Embryonic facial prominence (tissue), 1 donor: ENCODE data around the gene TBC1D5.
"Not testable (repeated sequence)": the region's sequence is repeated elsewhere in the genome, so short reads cannot be mapped to it uniquely, and the experiment has no call there.

Experiments used
- DNase-seq: peaks from one replicate; pipeline ENCODE4 v3.0.0-alpha.2; 2016; ENCODE audit errors: extremely low spot score

The TBC1D5 gene

GRCh38 chr3:17138246-17139039, 604.0 kb downstream of the TBC1D5 start:
- no peak for DNase-seq

DNA sequence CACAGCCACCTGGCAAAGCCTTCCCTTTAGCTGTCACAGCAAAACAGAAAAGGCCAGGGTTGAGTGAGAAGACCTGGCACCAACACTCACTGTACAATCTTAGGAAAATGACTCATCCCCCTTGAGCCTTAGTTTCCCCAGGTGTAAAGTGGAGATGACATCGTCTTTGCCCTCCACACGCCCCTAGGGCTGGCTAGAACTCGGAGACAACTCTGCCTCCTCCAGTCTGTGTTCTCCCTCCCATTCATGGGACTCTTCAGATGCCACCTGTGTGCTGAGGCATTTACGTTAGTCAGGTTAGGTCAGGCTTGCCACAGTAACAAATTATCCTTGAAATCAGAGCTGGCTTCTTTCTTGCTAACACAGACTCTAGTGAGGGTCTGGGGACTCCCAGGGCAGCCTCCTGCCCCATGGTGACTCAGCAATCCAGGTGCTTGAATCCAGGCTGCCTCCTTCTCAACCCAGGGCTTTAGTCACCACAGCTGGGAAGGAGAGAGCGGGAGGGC, 605.1 kb downstream of the TBC1D5 start:
- DNase-seq = no peak

DNA sequence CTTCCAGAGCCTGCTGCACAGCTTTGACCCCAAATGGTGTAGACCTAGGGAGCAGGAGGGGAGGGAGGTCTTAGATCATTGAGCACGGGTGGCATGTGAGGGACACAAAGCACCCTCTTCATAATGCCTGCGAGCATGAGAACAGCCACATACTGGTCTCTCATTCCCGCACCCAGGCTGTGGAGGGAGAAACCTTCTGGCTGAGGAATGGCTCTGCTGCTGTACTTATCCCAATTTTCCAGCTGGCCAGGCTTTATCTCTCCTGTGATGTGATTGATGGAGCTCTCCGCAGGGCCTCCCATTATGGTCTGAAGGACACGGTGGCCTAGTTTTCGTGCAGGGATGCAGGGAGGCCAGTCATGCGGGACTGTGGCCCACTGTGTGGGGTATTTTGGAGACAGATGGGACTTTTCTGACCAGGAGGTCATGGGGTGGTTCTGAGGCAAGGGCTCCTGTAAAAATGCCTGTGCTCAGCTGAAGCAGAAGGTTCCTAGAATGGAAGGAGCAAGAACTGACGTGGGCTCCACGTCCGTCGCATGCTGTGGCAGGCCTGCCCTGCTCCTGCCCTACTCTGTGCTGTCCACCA, 606.2 kb downstream of the TBC1D5 start:
- DNase-seq = no peak

DNA sequence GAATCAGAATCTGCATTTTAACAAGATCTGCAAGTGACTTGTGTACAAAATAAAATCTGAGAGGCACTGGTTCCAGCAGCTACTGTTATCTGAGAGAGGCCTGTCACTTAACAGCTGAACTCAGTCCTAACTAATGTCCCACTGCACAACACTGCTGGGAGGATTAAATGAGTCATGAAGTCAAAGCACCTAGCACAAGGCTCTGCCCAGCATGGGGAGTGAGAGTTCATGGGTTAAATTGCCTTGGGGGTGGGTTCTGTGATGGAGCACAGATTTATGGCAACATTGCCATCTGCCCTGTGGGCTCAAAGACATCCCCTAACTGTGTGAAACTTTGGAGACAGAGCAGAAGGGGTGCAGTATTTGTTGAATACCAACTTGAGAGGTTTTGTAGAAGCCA, 606.7 kb downstream of the TBC1D5 start:
- DNase-seq = no peak

GRCh38 chr3:17133632-17134545, 608.5 kb downstream of the TBC1D5 start:
- DNase-seq = no peak

GRCh38 chr3:17132286-17133115, 609.9 kb downstream of the TBC1D5 start:
- no peak for DNase-seq

DNA sequence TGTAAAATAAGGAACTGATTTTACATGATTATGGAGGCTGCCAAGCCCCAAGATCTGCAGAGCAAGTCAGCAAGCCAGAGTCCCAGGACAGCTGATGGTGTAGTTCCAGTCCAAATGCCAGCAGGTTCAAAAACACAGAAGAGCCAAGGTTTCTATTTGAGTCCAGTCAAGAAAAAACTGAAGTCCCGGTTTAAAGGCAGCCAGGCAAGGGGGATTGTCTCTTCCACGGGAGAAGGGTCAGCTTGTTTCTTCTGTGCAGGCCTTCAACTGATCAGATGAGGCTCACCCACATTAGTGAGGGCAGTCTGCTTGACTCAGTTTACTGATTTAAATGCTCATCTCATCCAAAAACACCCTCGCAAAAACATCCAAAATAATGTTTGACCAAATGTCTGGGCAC, 611.5 kb downstream of the TBC1D5 start:
- no peak for DNase-seq

- no peak for DNase-seq
Observed at GRCh38 chr3:17129556-17129955, 612.9 kb downstream of the TBC1D5 start.

GRCh38 chr3:17128671-17129070, 613.8 kb downstream of the TBC1D5 start:
- not testable (repeated sequence) for DNase-seq

DNA sequence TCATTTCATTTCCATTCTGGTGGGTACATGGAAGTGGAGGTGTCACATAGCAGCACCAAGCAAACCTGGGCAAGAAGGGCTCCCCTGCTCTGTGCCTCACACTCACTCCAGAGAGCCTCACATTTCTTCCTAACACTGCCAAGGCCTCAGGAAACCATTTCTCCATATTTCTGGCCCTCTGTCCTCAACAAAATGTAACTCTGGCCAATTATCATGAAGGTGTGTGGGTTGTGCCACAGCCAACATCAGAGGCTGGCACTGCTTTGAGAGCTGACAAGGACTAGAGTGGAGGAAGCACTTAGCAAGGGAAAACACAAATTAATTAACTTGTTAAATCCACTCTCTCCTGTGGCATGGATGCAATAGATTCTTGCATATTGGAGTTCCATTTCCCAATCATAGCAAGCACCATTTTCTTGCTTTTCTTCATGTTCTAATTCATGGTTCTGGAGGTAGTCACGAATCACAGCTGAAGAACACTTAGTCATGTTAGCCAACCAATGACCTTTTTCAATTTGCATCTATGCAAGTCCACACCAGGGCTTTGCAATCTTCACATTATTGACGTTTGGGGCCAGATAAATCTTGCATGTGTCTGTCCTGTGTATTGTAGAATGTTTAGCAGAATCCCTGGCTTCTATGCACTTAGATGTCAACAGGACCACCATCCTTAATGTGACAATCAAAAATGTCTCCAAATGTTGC, 616.5 kb downstream of the TBC1D5 start:
- DNase-seq = no peak

- no peak for DNase-seq
Observed at GRCh38 chr3:17122758-17123157, 619.7 kb downstream of the TBC1D5 start.

GRCh38 chr3:17121336-17121735, 621.1 kb downstream of the TBC1D5 start:
- DNase-seq = no peak

DNA sequence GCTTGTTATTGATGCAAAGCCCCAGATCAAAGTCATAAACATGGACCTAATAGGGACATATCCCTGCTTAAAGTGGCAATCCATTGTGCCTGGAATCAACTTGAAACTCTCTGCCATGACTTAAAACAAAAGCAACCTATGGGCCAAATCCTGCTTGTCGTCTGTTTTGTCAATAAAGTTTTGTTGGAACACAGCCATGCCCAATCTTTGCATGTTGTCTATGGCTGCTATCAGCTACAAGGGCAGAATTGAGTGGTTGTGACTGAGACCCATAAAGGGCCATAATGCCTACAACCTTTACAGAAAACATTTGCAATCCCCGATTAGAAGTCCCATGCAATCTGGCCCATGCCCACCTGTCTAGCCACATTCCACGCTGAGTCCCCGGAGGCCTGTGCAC, 622.3 kb downstream of the TBC1D5 start:
- no peak for DNase-seq

GRCh38 chr3:17119201-17120072, 623.0 kb downstream of the TBC1D5 start:
- DNase-seq = no peak

- no peak for DNase-seq
Observed at GRCh38 chr3:17118771-17119170, 623.7 kb downstream of the TBC1D5 start.

GRCh38 chr3:17116007-17116600, 626.3 kb downstream of the TBC1D5 start:
- DNase-seq = no peak

DNA sequence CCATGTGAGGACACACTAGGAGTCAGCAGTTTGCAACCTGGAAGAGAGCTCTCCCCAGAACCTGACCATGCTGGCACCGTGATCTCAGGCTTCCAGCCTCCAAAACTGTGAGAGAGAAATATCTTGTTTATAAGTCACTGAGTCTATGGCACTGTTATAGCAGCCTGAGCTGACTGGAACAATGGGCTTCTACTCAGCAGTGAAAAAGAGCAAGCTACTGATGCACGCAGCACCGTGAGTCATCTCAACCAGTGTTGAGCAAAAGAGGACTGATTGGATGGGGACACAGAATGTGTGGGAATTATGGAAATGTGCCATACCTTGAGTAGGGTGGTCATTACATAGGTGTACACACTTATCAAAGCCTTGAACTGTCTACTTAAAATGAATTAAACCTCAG, 627.2 kb downstream of the TBC1D5 start:
- no peak for DNase-seq

- DNase-seq = no peak
Observed at GRCh38 chr3:17111586-17111985, 630.8 kb downstream of the TBC1D5 start.

DNA sequence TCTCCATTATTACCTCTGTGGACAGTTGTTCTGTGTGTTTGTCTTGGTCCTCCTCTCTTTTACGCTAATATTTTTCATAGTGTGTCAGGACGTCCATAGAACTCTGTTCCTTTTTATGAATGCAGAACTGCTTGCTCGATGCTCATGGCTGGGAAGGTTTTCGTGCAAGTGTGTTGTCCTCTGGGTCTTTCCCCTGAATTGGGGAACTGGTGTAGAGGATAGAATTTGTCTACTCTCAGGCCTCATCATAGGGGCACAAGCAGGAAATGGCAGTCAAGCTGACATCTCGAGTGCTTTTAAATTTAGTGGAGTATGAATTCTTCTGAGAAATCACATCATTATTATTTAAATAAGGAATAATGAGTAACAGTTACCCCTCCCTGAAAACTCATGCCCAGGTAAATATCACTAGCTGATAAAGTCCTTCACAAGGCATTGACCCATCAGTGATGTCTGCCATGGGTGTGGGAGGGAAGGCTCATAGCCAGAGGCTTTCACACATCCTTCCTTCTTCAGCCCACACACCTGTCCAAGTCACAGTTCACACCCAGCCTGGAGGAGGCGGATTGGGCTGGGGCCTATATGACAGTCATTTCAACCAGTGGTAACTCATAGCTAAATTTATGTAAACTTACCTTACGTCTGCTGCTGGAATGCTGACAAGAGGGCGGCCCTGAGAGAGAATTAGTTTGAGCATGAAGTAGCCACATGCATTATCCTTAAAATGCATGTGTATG, 631.6 kb downstream of the TBC1D5 start:
- no peak for DNase-seq
